GM19351 (cell line): Measurements from ENCODE around the gene SPATA16.

Experiments
- ATAC-seq: cut with Tn5 transposase; IDR thresholded peaks from one replicate; pipeline ENCODE4 v1.9.1; 2021; ENCODE audit warnings: mild to moderate bottlenecking, moderate library complexity; ENCODE audit not compliant: unreplicated experiment

SPATA16 gene

DNA sequence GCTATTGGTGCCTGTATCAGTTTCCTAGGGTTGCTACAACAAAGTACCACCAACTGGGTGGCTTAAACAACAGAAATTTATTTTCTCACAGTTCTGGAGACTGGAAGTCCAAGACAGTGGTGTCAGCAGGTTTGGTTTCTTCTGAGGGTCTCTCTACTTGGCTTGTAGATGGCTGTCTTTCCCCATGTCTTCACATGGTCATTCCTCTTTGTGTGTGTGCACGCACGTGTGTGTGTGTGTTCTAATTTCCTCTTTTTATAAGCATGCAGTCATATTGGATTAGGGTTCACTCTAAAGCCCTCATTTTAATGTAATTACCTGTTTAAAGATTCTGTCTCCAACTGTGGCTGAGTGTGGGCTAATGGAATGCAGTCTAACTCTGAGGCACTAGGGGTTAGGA is 182.5 kb downstream of the SPATA16 start:
- no peak for ATAC-seq

DNA sequence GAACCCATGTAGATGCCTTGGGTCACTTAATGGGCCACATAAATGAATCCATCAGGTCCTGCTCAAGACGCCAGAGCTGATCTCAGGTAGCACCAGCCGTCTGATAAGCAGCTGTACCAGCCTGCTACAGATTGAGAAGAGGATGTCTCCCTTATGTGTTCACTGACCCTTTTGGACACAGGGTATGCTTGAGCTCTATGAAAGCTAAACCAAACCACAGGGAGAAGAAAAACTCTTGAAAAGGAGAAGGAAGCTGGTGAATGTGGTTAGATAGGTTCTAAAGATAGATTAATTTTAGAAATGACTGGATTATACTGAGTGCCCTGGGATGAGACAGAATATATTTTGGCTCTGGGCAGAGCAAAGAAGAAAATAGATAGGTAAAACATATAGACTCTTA is 187.5 kb downstream of the SPATA16 start:
- no peak for ATAC-seq

DNA sequence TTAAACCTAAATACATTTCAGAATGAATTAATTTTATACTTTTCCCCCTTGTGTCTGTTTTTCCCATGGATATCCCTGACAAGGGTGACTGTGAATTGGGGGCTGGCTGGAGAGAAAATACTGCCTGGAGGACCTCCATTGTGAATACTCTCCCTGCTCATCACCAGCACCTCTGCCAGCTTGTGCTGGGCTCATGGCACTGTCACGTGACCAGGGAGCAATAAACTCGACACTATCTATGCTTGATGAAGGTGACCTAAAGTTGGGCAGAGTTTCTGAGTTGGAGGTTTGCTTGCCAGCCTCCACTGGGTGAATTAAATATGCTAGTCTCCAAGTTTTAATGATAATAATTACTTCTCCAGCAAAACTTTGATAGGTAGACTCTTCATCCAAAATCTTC is 189.5 kb downstream of the SPATA16 start:
- no peak for ATAC-seq

DNA sequence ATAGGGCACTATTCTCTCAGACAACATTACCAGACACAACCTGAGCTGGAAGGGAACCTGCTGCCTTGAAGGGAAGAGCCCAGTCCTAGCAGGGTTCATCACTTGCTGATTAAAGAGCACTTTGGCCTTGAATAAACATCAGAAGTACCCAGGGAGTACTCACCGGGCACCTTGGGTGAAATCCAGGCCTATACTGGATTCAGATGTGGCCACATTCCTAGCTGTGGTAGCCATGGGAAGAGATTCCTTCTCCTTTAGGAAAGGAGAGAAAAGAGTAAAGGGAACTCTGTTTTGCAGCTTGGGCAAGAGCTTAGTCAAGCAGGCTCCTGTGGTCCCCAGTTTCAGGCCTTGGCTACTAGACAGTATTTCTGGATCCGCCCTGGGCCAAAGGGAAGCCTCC is 195.0 kb downstream of the SPATA16 start:
- ATAC-seq = no peak

DNA sequence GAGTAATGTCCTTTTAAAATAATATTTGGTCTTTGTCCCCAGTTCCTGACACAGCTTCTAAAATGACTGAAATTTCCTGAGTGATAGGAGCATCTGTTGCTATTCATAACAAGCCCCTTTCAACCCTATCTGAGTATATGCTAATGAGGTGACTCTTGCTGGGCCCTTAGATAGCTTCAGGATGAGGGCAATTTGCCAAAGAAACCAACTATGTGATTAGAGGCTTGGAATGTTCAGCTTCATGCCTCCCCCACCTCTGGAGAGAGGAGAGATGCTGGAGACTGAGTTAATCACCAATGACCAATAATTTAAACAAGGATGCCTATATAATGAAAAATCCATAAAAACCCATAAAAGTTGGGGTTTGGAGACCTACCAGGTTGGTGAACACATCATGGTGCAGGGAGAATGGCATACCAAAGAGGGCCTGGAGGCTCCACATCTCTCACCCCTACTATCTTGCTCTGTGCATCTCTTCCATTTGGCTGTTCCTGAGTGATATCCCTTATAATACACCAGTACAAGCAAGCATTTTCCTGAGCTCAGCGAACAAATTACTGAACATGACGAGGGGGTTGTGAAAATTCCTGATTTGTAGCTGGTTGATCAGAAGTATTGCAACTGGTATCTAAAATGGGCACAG is 201.3 kb downstream of the SPATA16 start:
- ATAC-seq = no peak

DNA sequence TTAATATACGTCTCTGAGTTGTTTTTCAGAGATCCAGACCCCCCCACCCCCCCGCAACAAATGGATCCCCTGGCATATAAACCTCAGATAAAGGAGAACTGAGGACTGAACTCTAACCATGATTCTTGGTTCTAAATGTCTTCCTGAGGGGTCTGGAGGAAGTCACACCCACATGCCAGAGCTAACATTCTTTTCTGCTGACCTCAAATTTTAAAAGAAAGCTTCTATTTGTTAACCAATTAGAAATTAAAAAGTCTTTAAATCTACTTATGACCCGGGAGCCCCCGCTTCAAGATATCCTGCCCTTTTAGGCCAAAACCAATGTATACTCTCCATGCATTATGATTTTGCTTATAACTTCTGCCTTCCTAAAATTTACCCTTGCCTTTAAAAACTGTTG is 202.2 kb downstream of the SPATA16 start:
- no peak for ATAC-seq

DNA sequence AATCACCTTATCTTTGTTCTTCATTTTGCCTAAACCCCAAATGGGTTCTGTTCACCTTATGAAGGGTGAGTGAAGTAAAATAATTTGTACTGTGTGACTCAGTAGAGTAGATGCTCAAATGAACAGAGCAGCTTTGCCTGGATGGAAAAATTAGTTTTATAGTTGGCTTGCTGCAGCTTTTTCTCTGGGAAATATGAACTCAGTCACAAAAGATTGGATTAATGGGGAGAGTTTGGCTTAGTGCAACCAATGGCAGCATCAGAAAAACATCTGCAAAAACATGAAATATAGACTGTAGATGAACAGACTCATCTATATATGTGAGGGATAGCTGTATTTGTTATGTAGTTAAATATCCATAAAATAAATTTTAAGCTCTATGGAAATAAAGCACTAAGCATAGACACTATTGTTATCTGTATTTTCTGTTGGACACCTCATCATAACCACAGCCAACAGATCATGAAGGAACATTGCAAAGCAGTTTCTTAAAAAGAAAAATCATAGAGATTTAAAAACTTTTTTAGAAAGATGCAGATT is 209.2 kb downstream of the SPATA16 start:
- no peak for ATAC-seq

DNA sequence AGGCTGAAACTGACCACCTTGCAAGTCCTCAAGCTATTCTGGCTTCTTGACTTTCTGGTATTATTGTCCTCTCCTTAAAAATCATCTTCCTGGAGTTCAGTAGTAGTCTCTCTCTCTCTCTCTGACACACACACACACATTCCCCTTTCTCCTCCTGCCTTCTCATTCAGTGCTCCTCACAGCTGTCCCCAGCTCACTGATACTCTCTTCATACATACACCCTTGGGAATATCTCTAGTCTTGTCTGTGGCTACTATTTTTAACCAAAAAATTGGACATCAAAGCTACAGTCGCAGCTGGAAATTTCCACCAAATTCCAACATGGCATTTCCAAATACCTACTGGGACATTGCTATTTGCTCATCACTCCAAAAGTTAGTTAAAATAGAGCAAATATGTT is 211.6 kb downstream of the SPATA16 start:
- ATAC-seq = no peak

DNA sequence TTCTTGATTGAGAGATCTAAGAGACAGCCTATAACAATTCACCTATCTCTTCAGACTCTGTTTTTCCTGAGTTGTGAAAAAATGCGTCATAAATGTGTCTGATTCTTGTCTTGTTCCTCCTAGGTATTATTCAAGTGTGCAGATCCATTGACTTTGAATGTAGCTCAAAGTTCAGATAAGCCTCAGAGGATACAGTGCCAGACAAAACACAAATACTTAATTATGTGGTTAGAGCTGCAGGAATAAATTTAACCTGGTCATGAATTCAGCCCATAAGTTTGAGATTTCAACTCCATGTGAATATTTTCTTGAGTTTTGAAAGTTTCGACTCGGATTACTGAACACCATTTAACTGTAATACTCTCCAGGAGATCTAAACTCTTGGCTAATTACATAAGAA is 216.5 kb downstream of the SPATA16 start:
- ATAC-seq = no peak

DNA sequence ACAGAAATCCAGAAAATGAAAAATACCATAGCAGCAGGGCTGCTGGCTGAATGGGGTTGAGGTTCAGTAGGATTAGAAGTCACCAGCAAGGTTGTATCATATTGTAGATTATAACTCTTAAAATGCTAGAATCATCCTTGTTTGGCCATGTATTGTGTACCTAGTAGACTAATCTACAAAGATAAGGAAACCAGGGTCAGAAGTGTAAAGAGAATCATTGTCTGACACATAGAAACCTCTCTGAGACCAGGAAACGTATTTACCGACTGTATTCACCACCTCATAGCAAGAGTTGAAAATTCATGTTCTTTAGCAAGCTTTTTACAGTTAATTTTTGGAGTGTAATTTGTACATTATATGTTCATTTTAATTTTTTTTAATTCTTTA is 221.7 kb downstream of the SPATA16 start:
- no peak for ATAC-seq

DNA sequence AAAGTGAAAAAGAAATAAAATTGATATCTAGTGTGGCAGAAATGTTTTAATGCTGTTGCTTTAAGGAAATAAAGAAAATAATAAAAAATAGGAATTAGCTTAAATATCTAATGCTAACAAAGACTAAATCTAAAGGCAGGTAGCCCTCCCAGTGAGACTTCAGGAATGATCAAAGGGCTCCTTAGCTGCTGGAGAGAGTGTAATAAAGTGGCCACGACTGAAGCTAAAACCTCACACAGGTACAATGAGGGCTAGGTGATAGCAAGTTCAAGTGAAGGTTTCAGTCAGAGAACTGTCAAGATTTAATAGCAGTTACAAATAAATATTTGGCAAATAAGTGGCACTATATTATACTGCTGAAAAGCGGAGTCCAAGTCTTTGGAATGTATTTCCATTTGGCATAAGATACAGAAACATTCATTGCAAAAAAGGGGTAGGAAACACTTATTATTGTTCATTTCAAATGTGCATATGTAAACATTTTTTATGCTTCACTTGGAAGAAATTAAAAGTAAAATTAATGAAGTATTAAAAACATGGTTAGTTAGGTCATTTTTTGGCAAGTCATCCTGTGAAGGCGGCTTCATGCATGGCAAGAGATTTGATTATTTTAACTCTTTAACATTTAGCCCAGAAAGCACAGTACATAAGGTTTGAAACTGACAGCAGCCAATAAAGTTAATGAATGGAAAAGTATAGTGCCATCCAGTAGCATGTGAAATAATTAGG is 222.3 kb downstream of the SPATA16 start:
- no peak for ATAC-seq

DNA sequence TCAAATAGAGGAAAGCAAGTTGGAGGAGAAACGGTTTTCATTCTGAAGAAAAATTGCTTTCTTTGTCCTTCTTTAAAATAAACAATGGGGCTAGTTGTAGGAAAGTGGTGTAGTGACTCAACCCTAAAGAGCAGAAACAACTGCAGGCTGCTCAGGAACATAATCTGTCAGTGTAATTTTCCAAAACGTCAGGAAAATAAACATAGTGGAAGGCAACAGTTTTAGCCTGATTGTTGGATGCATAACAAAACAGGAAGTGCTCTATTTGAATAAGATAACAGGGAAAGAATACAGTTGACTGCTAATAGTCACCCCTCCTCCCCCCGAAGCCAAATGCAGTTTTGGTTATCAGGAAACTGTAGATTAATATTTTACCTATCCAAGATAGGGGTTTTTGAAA is 222.9 kb downstream of the SPATA16 start:
- no peak for ATAC-seq

DNA sequence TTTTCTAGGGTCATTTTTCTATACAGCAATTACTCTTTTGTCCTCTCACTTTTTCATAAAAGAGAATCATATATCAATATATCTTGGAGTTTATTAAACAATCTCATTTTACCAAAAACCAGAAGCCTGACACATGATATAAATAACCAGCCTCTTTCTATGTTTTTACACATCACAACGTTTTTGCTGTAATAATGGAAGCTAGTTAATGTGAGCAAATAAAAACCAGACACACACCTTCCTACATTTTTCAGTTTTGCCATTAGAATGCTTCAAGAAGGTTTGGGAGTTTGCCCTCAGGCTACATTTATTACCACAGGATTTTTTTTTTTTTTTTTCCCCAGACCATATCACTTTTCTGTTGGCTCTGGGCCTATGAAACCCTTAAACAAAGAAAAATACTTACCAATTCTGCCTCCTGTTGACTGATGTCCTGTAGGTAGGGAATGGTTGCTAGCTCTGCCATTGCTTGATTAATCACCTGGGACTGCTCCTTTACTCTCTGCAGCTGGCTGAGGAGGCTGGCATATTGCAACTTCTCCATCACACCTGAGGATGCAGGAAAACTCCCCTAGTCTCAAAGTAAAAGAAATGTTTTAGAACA is 225.0 kb downstream of the SPATA16 start:
- ATAC-seq = no peak

DNA sequence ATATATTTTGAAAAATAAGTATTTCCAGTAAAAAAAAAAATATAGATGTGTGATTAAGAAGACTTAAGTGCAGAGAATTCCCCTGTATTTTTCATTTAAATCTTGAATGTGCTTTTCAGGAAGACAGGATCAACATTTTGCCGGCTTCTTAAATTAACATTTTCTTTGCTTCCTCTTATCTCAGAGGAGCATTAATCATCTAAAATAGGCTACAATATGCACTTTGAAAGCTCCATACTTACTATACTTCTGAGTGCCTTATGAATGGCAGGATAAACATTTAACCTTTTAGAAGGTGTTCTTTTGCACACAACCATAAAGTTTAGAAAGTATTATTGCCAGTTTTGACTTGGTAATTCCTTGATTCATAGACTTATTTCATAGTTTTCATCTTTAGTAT is 226.2 kb downstream of the SPATA16 start:
- no peak for ATAC-seq

DNA sequence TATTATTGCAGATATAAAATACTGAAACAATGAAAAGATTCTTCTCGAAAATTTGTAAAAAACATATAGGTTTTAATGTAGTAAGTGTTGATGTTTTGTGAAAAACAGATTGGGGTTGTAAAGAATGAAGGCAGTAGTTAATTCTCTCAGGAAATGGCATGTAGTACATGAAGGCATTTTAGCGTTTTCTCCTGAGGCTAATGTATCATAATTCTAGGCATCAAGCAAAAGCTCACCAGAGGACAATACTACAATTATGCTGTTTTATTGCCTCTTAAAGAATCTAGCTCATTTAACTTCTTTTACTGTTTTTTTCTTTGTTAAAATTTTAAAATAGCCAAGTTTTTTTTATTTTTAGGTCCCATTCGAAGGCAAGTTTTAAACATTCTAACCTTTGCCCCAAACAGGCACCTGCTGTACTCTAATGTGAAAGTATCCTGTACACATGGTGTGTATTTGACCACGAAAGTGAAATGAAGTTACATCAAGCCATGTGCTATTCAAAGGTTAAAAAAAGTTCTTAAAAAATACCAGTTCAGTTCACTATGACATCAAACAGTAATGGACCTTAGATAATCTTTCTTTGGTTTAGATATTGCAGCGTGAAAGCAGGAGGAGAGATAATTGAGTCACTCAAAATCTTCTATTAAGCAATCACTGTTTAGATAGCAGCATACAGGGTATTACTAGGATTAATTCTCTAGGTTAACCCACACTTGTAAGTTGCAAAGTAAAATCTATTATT is 227.0 kb downstream of the SPATA16 start:
- no peak for ATAC-seq

DNA sequence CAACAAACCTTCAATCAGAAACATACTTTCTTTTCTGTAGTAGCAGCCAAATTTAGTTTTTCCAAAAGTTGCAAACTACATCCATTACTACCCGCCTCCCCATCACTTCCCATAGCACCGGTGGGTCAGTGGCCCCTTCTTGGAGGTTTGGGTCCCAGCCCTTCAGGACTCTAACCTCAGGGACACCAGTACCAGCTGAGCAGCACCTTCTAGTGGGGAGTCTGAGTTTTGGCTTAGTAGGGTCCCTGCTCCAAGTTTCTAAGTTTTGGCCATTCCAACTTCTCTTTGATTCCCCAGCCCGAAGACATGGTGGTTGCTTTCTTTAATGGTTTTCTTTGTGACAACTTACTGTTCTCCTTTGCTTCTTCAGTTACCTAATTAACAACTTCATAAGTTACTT is 229.9 kb downstream of the SPATA16 start:
- ATAC-seq = no peak

DNA sequence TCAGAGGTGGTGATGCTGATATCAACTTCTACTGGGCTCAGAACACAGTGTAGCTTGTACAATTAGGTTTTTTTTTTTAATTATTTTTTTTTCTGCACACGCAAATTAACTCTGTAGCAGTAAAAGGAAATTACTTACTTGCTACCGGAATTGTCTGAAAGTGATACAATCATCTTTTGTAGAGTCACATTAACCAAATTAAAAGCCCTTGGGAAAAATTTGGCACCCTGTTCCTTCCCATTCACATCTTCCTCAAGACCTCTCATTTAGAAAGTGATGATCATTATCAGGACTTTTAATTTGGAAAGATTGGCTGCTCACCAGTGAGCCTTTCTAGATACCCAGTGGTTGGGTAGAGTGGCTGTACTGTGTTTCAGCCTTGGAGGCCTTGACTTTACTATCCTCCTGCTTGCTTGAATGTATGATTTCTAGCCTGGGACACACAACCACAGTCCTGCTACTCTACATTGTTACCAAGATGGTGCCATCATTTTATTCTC is 232.2 kb downstream of the SPATA16 start:
- no peak for ATAC-seq

DNA sequence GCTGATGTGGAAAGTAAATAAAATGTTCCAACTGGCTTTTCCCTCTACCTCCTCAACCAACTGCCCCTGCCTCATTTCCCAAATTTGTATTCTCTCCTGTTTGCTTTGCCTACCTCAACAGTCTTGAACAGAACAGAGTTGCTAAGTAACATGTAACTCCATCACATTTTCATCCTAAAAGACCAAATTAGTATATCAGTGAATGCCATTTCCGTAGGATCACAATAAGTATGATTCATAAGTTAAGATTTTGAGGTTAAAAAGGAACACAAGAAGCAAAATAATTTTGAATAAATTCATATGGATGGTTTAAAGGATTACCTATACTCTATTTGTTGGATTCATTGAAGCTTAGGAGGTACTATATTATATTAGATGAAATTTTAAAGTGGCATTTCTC is 235.6 kb downstream of the SPATA16 start:
- no peak for ATAC-seq

DNA sequence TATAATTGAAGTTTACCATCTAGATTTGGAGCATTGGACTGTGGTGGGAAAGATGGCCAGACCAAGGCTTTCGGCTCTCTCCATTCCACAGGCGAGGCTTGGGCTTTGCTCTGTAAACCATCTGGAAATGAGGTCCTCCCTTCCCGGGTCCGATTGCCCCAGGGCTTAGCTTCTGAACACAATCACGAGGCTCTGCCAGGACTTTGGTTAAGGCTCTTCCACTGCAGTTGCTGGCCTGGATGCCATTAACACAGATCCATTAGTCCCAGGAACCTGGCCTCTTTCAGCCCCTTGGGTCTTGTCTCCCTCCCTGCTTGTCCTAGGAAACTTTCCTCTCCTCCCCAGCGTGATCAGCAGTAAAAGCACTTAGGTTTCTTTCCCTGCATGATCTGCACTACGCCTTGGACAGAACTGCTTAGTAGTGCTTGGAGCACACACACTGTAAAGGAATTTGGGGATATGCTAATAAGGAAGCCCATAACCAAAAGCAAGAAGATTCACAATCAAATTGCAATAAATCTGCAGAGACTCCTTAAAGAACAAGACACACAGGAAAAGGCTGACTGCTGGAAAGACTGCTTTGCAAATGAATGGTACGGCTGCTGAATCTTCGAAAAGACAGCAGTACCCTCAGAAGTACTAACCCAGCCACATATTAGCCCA is 236.2 kb downstream of the SPATA16 start:
- no peak for ATAC-seq

DNA sequence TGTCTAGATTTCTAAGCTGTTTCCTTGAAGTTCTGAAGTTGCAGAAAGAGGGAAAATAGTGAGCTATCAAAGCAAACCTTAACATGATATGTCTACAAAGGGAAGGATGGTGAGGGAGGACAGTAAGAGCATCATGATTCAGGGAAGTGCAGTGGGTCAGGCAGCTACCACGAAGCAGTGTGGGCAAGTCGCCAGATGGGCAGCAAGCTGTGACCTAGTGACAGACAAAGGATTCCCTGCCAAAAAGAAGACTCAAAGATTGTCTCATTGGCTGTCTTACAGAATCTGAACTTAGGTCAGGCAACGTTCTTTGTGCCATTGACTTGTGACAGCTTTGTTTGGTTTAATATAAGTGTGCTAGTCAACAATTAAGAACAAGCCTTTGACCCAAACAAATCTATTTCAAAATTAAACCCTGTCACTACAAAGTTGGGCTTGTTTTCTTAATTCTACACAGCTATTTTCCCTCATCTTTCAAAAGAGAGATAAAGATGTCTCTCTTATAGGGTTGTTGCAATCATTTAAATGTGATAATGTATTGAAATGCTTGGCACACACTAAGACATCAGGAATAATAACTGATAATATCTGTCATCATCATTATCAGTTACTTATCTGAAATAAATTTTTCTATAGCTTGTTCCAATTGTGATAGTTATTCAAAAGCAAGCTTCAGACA is 237.3 kb downstream of the SPATA16 start:
- no peak for ATAC-seq
